HepG2 (cell line): ENCODE data around the gene PGP. TPM values are rescaled to one million over a fixed set of nuclear protein-coding genes. Genes with fewer than 3 reads are reported as not detected.

Experiments
- ATAC-seq: fragments of 200-7000 bp; cut with Tn5 transposase; 3 replicates; pipeline ENCODE4 v1.9.1; 2020; ENCODE audit warnings: mild to moderate bottlenecking, moderate library complexity
- BruUV-seq: library from RNA; stranded (reverse); fragments of 400-500 nt; replicated peaks from 2 replicates; lab custom pipeline; 2021; lab: Mats Ljungman, UMichigan
- CTCF ChIA-PET: fragments of 300-600 bp; formaldehyde crosslinking; extraction: SDS; loops from one replicate; lab custom pipeline; 2021; ENCODE audit warnings: low total read pairs, inconsistent platforms, low intra/inter-chr PET ratio; lab: Yijun Ruan, JAX
- POLR2A ChIA-PET: fragments of 350-600 bp; sonication (Branson Sonifier 250); formaldehyde crosslinking; loops from one replicate; lab custom pipeline; 2020; ENCODE audit warnings: antibody characterized with exemption, inconsistent platforms; lab: Yijun Ruan, JAX
- DNase-seq: peaks from one replicate; pipeline ENCODE4 v3.0.0-alpha.2; 2015; ENCODE audit warnings: low spot score
- FAIRE-seq: peaks from 3 replicates; lab custom pipeline; 2011; peaks lifted over from hg19 to GRCh38; lab: Jason Lieb, UNC
- H2AFZ ChIP-seq: one replicate; pipeline ENCODE4 v1.6.1; 2011; ENCODE audit warnings: low read length, inconsistent platforms
- H3K27ac ChIP-seq: fragments of 300-600 bp; 3 replicates; pipeline ENCODE4 v1.8.0; 2011; ENCODE audit warnings: mixed run types, mild to moderate bottlenecking, mixed read lengths, low read length, inconsistent platforms; ENCODE audit not compliant: insufficient read depth; ENCODE audit errors: extremely low read length
- H3K27me3 ChIP-seq, 2 experiments: fragments of 200-600 bp in 1 of 2; 2 replicates in 1 of 2; 3 replicates in 1 of 2; pipeline versions ENCODE4 v1.6.0 to v1.8.0; 2011; ENCODE audit warnings: low read length in 2 of 2, mild to moderate bottlenecking in 2 of 2, moderate library complexity in 2 of 2, inconsistent platforms in 1 of 2; ENCODE audit not compliant: insufficient read depth in 2 of 2, control insufficient read depth in 1 of 2
- H3K36me3 ChIP-seq, 2 experiments: fragments of 200-600 bp in 1 of 2; replicated peaks in 1 of 2; 2 replicates in 1 of 2; 3 replicates in 1 of 2; pipeline versions ENCODE4 v1.5.1 to v1.8.0; 2011; ENCODE audit warnings: low read length in 2 of 2, inconsistent platforms in 1 of 2; ENCODE audit not compliant: insufficient read depth in 2 of 2, control insufficient read depth in 1 of 2
- H3K4me1 ChIP-seq: 2 replicates; pipeline ENCODE4 v1.5.1; 2012; ENCODE audit warnings: low read length, inconsistent platforms; ENCODE audit not compliant: insufficient read depth
- H3K4me2 ChIP-seq: 2 replicates; pipeline ENCODE4 v1.6.0; 2011; ENCODE audit warnings: low read depth, low read length, inconsistent platforms
- H3K4me3 ChIP-seq, 3 experiments: fragments of 200-600 bp in 1 of 3; sonication (generic), shearing (Covaris generic) in 1 of 3; replicated peaks in 1 of 3; 2 replicates each; pipeline ENCODE4 v1.5.1; 2011 to 2016; ENCODE audit warnings: low read length in 3 of 3, inconsistent platforms in 2 of 3, low read depth in 2 of 3, mild to moderate bottlenecking in 2 of 3, control low read depth in 1 of 3, mixed read lengths in 1 of 3; ENCODE audit not compliant: insufficient read depth in 1 of 3
- H3K79me2 ChIP-seq: one replicate; pipeline ENCODE4 v1.6.1; 2011; ENCODE audit warnings: low read length, inconsistent platforms; ENCODE audit not compliant: insufficient read depth
- H3K9ac ChIP-seq: 2 replicates; pipeline ENCODE4 v1.6.0; 2011; ENCODE audit warnings: mild to moderate bottlenecking, low read depth, low read length, inconsistent platforms; ENCODE audit not compliant: insufficient read depth
- H3K9me3 ChIP-seq: 2 replicates; pipeline ENCODE4 v1.5.1; 2012; ENCODE audit warnings: mild to moderate bottlenecking, low read length
- H4K20me1 ChIP-seq: 2 replicates; pipeline ENCODE4 v1.6.0; 2011; ENCODE audit warnings: inconsistent platforms, mild to moderate bottlenecking, low read length, moderate library complexity; ENCODE audit not compliant: insufficient read depth
- AGO2 ChIP-seq: fragments of 200-400 bp; formaldehyde crosslinking; optimal IDR thresholded peaks from 2 replicates; pipeline ENCODE3; 2017; ENCODE audit warnings: mild to moderate bottlenecking, low read depth, low read length, moderate library complexity
- NR1H2 ChIP-seq: sonication (generic); formaldehyde crosslinking; IDR thresholded peaks from 2 replicates; pipeline ENCODE4 v1.8.1; 2022; ENCODE audit warnings: low read depth, missing genetic modification reagents, borderline replicate concordance
- RBFOX2 ChIP-seq: fragments of 200-400 bp; formaldehyde crosslinking; IDR thresholded peaks from 2 replicates; pipeline ENCODE4 v1.6.1; 2017; ENCODE audit warnings: low read depth, mild to moderate bottlenecking, low read length
- RBM22 ChIP-seq: fragments of 200-400 bp; formaldehyde crosslinking; optimal IDR thresholded peaks from 2 replicates; pipeline ENCODE3; 2017; ENCODE audit warnings: mild to moderate bottlenecking, low read length, moderate library complexity
- ZNF12 ChIP-seq: sonication (generic); formaldehyde crosslinking; IDR thresholded peaks from 2 replicates; pipeline ENCODE4 v1.5.0; 2020; ENCODE audit warnings: missing genetic modification reagents
- ZNF552 ChIP-seq: sonication (generic); formaldehyde crosslinking; IDR thresholded peaks from 2 replicates; pipeline ENCODE4 v1.9.0; 2022; ENCODE audit warnings: missing genetic modification reagents, mild to moderate bottlenecking, borderline replicate concordance
- WGBS: methylation state at CpG from one replicate; pipeline ENCODE4 v1.1.6; 2017; ENCODE audit warnings: low lambda C conversion rate; 5-methylcytosine and 5-hydroxymethylcytosine counted together
- in situ Hi-C: cut with HindIII; loops from 2 replicates; pipeline ENCODE4 v1.10.0; 2017; ENCODE audit warnings: low pct_unique_long_range_greater_than_20kb; ENCODE audit not compliant: extremely low pct_ligation_motif_present
- intact Hi-C: fragments of 100-400 bp; cut with micrococcal nuclease; formaldehyde crosslinking; loops from one replicate; pipeline ENCODE4 v1.10.0; 2022; ENCODE audit not compliant: unreplicated experiment
- polyA plus RNA-seq, 8 experiments: library from polyadenylated mRNA; depleted of rRNA in 3 of 8; stranded (reverse) in 7 of 8; unstranded in 1 of 8; fragments of >200 nt; fragmentation: Illumina TruSeq in 4 of 8; extraction: Trizol in 4 of 8; gene quantifications; 2 replicates each; pipeline versions ENCODE4 v1.2.1 to v1.2.3, GENCODE V29; 2011 to 2016; ENCODE audit warnings: low read depth in 4 of 8, missing spikeins in 1 of 8, mixed read lengths in 1 of 8; ENCODE audit not compliant: insufficient read depth in 1 of 8
- total RNA-seq, 5 experiments: library from RNA; depleted of rRNA; stranded (reverse); fragments of >200 nt; fragmentation: Illumina TruSeq; extraction: Trizol; gene quantifications; 2 replicates each; pipeline ENCODE4 v1.2.3, GENCODE V29; 2016; ENCODE audit warnings: low read depth in 1 of 5
- TF ChIP-seq, protein P1 (sequence below): sonication (generic); formaldehyde crosslinking; IDR thresholded peaks from 2 replicates; pipeline ENCODE4 v1.5.0; 2020; ENCODE audit warnings: mild to moderate bottlenecking, missing genetic modification reagents

Gene PGP
- total and polyA plus RNA-seq, 2 of the 13 experiments (the other 11 are each of a cell fraction or from before 2014, with no cell fraction given) = 7.3 to 18.3 TPM

DNA sequence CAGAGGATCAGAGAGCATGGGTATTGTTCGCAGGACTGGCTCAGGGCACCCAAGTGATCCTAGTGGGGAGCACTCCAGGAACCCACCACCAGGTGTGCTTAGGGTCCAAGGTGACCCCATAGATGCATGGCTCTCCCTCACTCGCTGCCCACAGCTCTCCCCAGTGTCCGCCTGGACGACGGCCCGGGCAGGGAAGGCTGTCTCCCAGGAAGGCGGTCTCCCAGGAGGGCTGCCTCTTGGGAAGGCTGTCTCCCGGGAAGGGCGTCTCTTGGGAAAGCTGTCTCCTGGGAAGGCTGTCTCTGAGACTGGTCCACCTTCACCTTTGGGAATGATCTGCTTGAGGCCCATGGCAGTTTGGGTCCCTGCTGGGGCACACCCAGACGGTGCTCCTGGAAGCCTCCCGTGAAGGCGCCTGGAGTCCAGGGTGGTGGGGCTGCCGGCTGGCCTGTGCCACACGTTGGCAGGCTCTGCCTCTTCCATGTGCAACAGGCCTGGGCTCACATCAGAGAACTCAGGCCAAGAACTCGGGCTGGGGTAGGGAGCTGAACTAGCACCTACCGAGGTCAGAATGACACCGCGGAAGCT lies 31.8 kb upstream of the PGP start:
- no peak overlapping the region for H3K4me2 ChIP-seq
- H4K20me1 ChIP-seq = peaks cover 5% of the 10 kb centered on the region
- no peak overlapping the region for H2AFZ ChIP-seq
- no peak; the same call in 2 of the 3 replicates for ATAC-seq
- intact Hi-C loops (no loop called here), in situ Hi-C loops (no loop called here)
- no TSS peak for BruUV-seq
- no peak overlapping the region for H3K9ac ChIP-seq
- H3K4me3 ChIP-seq = no peak overlapping the region
- CTCF ChIA-PET = no interaction called here
- TF ChIP-seq AGO2 (peak; percentile 54), NR1H2 (no peak)
- TF ChIP-seq, all 625 proteins: peak for 1
- FAIRE-seq = no peak
- peaks cover 23% of the 10 kb centered on the region for H3K79me2 ChIP-seq
- no peak overlapping the region for H3K27ac ChIP-seq
- no peaks in the 10 kb centered on the region; a peak in 1 of 5 replicates for H3K27me3 ChIP-seq
- WGBS = 95% methylated on average over 12 of the region's 18 CpGs
- H3K4me1 ChIP-seq = peaks cover 11% of the 10 kb centered on the region; the same call in 1 of the 2 replicates
- POLR2A ChIA-PET = interaction anchor here (1.9 kb wide), 1 partner anchor 20 kb away, joined by 7 read pairs; no protein-coding TSS in a partner anchor
- no peak for DNase-seq
- peaks cover 25 to 43% of the 10 kb centered on the region in 2 experiments; a peak in 4 of 5 replicates for H3K36me3 ChIP-seq
- no peaks in the 10 kb centered on the region for H3K9me3 ChIP-seq

DNA sequence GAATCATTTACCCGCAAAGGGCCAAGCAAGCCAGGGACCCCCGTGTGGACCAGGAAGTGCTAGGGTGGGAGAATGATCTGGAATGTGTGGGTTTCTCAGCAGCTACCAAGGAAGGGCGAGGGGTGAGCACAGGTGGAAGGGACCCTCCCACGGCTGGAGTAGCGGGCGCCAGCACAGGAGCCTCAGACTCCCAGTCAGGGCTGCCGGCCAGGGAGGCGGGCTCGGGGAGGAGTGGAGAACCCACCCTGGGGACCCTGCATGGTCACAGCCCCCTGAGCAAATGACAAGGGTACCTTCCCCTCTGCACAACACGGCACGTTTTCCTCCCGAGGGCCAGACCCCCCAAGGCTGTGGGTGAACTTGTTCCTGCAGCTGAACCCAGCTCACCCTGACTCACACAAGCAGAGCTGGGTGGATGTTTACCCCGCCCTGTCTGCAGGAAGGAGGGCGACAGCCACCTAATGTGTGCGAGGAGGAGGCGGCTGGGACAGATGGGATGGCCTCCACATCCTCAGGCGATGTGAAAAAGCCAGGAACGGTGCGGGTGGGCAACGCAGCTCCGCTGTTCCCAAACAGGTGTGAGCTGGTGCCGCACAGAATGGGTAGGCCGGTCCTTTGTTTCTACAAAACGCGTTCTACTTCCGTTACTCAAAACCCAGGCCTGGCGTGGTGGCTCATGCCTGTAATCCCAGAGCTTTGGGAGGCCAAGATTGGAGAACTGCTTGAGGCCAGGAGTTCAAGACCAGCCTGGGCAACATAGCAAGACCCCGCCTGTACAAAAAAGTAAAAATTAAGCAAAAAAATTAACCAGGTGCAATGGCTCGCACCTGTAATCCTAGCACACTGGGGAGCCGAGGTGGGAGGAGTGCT lies 30.5 kb upstream of the PGP start:
- Histone ChIP-seq H2AFZ (no peak overlapping the region), H3K79me2 (peaks cover 15% of the 10 kb centered on the region), H4K20me1 (peaks cover 3% of the 10 kb centered on the region), H3K4me3 (no peak overlapping the region), H3K4me2 (no peak overlapping the region), H3K9ac (no peak overlapping the region), H3K27ac (no peak overlapping the region), H3K9me3 (no peaks in the 10 kb centered on the region), H3K27me3 (no peaks in the 10 kb centered on the region), H3K36me3 (peaks cover 25 to 43% of the 10 kb centered on the region in 2 experiments; a peak in 4 of 5 replicates), H3K4me1 (peaks cover 11% of the 10 kb centered on the region; the same call in 1 of the 2 replicates)
- intact Hi-C loops = no loop called here
- DNase-seq = no peak
- 98% methylated on average over 27 of the region's 30 CpGs for WGBS
- POLR2A ChIA-PET = no interaction called here
- no peak for ATAC-seq
- TF ChIP-seq ZNF552 (CRISPR knock-in tag) (no peak), RBFOX2 (peak; percentile 5; the same call in 1 of the 2 replicates), RBM22 (peak; percentile 46), ZNF12 (CRISPR knock-in tag) (peak; percentile 62; the same call in 1 of the 2 replicates)
- TF ChIP-seq, protein P1, sequence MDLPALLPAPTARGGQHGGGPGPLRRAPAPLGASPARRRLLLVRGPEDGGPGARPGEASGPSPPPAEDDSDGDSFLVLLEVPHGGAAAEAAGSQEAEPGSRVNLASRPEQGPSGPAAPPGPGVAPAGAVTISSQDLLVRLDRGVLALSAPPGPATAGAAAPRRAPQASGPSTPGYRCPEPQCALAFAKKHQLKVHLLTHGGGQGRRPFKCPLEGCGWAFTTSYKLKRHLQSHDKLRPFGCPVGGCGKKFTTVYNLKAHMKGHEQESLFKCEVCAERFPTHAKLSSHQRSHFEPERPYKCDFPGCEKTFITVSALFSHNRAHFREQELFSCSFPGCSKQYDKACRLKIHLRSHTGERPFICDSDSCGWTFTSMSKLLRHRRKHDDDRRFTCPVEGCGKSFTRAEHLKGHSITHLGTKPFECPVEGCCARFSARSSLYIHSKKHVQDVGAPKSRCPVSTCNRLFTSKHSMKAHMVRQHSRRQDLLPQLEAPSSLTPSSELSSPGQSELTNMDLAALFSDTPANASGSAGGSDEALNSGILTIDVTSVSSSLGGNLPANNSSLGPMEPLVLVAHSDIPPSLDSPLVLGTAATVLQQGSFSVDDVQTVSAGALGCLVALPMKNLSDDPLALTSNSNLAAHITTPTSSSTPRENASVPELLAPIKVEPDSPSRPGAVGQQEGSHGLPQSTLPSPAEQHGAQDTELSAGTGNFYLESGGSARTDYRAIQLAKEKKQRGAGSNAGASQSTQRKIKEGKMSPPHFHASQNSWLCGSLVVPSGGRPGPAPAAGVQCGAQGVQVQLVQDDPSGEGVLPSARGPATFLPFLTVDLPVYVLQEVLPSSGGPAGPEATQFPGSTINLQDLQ (CRISPR knock-in tag) = no peak
- CTCF ChIA-PET = no interaction called here
- in situ Hi-C loops = no loop called here
- FAIRE-seq = no peak
- no TSS peak for BruUV-seq
